ENCODE data around the gene TCF4.

TCF4 gene

DNA sequence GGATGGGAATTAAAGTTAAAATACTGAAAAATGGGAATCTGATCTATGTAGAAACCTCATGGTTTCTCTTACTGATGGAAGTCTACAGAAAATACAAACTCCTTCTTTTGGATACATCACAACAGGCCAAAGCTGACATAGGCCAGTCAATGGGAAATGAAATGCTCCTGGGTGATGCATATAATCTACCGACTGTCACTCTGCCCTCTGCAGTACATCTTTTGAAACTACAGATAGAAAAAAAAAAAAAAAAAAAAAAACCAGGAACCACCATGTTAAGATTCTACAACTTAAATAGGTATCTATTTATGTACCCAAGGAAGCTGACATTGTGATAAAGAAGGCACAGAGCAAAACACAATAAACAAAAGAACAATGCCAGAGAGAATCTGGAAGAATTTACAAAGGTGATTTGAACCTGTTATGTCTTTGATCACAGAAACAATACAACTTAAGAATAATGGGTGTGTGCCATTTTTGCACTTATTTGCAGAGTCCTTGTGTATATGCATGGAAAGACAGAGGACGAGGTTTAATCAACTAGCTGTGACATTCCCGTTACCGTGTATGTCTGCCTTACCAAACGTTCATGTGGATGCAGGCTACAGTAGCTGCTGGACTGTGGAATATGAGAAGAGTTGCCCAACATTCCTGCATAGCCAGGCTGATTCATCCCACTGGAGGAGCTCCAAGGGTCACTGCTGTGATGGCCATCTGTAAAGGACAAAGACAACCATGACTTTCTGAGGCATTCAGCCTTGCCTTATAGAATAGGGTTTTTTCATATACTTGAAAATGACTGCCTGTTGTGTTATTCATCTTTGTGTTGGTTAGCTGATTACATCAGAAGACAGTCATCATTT, 312.7 kb downstream of the TCF4 start:
- DNase-seq = no peak

GRCh38 chr18:55272510-55273243, 315.3 kb downstream of the TCF4 start:
- DNase-seq = no peak

DNA sequence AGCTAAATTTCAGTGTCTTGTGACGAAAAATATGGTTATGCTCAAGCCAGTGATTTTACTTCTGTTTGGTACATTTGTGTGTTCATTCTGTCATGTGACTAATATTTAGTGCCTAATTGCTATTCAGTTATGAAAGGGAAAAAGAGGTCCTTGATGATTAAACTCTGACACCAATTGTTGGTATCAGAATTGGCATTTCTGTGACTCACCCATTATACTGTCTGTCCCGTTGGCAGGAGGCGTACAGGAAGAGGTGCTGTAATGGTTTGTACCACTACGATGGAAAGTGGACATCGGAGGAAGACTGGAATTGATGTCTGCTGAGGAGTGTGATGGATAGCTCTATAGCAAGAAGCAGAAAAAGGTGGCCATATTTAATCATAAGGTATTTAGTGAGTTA, 318.4 kb downstream of the TCF4 start:
- no peak for DNase-seq

GRCh38 chr18:55268628-55269275, 319.2 kb downstream of the TCF4 start:
- DNase-seq = no peak

GRCh38 chr18:55268151-55268601, 319.8 kb downstream of the TCF4 start:
- DNase-seq = no peak

DNA sequence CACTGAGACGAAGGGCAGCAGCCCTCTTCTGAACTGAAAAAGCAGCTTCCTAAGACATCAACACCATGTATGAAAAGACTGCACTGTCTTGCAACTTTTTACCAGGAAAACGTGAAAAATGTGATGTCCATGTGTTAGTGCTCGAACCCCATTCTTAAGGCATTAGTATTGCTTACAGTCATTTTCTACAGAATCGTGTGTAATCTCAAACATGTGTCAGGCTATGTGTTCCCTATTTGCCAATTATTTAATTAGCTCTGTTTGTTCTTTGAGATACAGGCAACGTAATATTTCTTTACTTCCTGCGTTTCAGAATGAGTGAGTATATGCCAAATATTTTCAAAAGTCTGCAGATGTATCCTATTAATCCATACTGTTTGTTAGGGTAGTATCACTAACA, 321.0 kb downstream of the TCF4 start:
- no peak for DNase-seq

DNA sequence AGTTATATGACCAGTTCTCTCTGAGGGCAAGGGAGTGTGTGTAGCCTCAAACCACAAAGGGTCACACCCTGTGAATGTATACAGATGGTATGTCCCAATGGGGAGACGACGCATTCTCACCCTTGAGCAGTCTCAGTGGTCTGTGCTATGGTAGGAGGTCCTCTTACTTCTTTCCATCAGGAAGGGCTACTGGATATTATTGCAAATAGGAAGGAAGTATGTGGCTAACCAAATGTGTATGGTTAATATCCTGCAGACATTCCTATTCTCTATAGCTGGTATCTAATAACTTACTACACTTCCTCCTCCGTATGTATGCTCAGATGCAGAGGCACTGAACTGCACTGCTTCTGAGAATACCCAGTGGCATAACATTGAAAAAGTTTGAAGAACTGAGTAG, 322.0 kb downstream of the TCF4 start:
- DNase-seq = no peak

DNA sequence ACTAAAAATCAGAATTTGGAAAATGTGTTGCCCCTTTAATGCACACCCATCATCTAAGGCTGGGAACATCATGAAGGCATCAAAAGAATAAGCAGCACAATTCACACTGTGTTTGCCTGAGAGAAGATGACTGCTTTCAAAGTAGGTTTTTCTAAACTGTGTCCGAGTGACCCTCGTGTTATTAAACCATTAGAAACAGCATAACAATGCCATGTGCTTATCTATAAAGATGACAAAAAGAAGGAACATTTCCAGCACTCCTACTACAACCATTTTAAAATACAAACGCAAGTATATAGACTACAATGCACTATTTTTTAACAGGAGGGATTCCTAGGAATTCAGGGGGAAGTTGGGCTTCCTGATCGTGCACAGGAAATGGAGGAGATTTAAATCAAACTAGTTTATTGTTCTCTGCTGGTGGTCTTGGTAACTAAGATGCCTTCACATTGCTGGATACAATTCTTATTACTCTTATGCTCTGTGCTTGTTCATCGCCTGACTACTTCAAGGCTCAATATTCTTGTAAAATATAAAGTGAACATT, 322.8 kb downstream of the TCF4 start:
- DNase-seq = no peak

DNA sequence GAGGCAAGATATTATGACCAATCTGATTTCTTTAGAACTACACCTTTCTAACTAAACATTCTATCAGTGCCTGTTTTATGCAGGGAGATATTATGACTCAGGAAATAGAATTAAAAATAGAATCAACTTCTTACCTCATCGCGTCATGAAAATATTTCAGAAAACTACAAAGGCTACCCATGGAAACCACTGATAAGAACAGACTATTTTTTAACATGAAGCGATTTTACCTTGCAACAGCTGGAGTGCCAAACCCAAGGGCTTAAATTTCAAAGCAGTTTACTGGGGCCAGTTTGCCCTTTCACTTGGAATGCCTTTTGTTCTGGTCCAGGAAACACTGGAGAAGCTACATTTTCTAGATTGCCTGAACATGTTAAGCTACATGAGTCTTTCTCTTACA, 323.9 kb downstream of the TCF4 start:
- DNase-seq = no peak

GRCh38 chr18:55262021-55262560, 325.9 kb downstream of the TCF4 start:
- no peak for DNase-seq

- no peak for DNase-seq
Measured at GRCh38 chr18:55261253-55261652, 326.7 kb downstream of the TCF4 start.

DNA sequence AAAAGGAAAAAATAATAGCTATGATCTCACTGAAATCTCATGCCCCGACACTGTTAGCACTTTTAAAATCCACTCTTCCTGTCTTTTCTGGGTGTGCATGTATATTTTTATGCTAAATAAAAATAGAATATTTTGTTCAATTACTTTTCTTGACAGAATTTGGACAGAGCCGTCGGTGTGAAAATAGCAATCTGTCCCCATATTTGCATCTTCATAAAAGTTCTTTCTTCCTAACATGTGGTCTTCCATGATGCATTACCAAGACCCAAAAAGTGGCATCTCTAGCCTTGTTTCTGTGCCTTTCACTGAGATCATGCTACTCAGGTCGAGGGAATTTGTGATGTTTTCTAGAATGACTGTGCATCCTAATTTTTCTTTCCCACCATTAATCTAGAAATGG, 329.9 kb downstream of the TCF4 start:
- no peak for DNase-seq

DNA sequence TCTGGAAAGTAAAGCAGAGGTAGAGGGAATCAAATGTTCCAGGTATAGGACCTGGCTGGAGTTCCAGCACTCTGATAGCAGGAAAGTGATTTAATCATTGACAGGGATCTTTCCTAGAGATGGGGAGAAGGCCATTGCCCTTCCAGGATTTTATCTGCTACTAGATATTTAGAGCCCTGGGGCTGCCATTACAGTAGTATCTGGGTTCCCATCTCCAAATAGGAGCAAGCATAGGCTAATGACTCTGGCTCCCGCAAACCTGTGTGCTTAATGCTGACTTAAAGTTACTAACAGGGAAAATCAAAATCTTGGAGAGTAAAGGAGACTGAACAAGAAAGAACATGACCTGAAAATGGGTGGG, 331.1 kb downstream of the TCF4 start:
- no peak for DNase-seq

- DNase-seq = no peak
Measured at GRCh38 chr18:55256226-55256928, 331.6 kb downstream of the TCF4 start.

- no peak for DNase-seq
Measured at GRCh38 chr18:55253814-55254213, 334.2 kb downstream of the TCF4 start.

- DNase-seq = no peak
Measured at GRCh38 chr18:55252901-55253300, 335.1 kb downstream of the TCF4 start.

DNA sequence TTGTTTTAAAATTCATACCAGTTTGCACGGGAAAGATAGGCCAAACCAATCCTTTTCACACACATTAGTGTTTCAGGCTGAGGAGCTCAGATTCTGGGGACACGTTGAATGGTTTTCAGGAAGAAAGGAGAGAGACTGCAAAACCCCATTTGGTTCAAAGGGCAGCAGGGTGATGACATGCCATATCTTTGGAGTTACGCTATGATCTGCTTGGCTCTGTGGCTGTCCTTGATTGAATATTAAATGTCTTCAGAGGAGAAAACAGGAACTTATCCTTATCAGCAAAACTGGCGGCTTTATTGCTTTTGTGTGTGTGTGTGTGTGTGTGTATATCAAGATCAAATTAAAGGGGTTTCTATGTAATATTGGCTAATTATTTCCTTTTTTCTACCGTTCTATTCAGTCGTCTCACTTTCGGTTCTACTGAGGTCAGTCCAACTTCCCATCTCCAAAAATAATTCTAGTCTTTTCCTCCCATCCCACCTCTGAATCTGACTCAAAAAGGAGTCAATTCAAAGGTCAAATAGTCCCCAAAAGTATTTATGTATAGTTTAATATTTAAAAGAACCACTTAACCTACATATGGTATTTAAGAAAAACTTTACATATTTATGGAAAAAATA, 335.8 kb downstream of the TCF4 start:
- DNase-seq = no peak

DNA sequence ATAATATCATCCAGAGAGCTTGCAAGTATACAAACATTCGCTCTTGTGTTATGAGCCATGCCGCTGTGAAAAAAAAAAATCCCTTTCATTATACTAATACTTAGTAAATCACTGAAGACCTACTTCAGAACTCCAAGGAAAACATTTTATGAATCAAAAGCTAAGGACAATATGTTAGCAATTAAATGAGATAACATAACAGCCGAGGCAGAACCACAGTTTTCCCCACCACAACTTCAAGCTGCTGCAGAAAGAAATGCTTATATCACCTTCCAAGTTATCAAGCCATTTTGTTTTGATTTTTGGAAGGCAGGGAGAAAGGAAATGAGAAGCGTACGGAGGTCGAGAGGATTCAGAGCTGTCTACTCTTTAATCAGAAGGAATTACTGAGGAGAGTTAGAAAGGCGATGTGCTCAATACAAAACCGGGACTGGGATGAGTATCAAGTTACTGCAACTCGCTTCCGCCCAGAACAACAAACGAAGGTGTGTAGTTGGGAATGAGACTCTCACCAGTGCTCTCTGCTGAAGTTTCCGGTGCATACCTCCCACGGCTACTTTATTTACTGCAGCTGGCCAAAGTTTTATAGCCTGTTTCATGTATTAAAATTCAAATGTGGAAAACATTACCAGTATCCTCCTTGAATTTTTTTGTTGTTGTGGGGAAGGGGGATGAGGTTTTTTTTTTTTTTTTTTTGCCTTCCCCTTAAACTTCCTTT, 336.6 kb downstream of the TCF4 start:
- peak; percentile 67 for DNase-seq

GRCh38 chr18:55250768-55251173, 337.2 kb downstream of the TCF4 start:
- no peak for DNase-seq

DNA sequence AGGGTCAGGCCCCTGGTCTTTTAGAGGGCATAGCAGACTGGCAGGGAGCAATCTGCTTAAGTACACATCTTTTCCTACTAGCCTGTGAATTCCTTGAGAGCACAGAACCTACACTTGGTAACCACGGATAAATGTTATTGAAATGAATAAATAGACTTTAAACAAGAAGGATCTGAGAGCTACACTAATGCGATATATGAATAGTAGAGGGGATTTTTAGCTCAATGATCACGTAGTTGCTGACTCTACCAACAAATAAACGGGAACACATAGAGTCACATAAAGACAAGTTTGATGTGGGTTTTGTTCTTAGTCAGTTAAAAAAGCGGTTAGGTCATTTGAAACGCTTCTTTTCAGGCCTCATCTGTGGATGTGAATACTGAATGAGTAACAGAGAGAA, 338.4 kb downstream of the TCF4 start:
- no peak for DNase-seq

DNA sequence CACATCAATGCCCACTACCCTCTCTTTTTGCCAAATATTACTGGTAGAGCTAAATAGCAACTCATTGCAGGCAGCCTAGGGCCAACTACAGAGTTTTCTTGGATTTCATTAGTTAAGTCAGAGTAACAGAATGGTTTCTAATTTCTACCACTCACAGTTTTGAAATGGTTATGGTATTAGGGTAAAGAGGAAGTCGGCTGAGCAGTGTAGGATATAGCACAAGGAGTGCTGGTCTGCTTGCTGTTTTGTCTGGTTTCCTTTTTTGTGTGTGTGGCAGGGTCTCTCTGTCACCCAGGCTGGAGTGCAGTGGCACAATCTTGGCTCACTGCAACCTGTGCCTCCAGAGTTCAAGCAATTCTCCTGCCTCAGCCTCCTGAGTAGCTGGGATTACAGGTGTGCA, 339.5 kb downstream of the TCF4 start:
- no peak for DNase-seq

Measured in femur (tissue), 1 donor.